AG09319 (cell line): ENCODE measurements around the gene HAUS1.
A peak's percentile ranks its signal among the peaks of the same experiment; 100 is the strongest.

Experiments used
- DNase-seq: peaks from one replicate; pipeline ENCODE4 v3.0.0-alpha.2; 2010; ENCODE audit warnings: low read depth; ENCODE audit errors: extremely low read depth
- TF ChIP-seq, protein P1 (sequence below): IDR thresholded peaks from 2 replicates; pipeline ENCODE4 v1.5.1; 2011; ENCODE audit warnings: low read depth, mild to moderate bottlenecking, inconsistent platforms, low read length, moderate library complexity

HAUS1 gene, protein sequence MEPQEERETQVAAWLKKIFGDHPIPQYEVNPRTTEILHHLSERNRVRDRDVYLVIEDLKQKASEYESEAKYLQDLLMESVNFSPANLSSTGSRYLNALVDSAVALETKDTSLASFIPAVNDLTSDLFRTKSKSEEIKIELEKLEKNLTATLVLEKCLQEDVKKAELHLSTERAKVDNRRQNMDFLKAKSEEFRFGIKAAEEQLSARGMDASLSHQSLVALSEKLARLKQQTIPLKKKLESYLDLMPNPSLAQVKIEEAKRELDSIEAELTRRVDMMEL

DNA sequence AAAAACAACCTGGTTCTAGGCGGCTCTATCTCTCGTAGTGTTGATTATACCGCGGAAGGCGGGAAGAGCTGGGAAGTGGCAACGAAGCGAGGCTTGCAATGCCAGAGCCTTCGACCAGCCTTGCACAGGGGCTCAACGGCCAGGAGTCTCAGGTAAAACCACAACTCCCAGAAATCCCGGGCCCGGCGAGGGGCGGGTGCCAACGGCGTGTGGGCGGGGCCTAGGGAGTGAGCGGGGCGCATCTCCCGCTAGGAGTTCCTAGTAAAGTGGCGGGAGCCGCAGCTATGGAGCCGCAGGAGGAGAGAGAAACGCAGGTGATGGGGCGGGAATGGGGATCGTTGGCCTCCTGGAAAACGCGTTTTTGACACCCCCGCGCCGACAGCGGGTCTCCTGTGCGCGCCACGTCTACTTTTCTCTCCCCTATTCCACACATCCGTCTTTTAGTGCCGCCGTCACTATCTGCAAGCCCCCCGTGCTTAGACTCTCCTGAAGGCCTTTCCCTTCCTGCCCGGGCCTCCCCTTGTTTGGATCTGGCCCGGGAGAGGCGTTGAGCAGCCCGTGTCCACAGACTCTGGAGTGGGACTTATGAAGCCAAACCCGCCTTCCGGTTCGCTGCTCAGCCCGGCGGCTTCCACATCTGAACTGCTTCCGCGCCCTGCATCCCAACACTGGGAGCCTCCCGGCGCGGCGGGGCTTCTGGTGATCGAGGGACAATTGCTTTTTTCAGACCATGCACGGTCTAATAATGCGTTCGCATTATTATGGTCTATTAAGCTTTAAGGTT, at the start of gene HAUS1:
Gene HAUS1 (plus strand): TSS at position 258 of the 784 bp plus-strand sequence. CDS start 27 bp downstream, at position 285.
- TF ChIP-seq, protein P1, sequence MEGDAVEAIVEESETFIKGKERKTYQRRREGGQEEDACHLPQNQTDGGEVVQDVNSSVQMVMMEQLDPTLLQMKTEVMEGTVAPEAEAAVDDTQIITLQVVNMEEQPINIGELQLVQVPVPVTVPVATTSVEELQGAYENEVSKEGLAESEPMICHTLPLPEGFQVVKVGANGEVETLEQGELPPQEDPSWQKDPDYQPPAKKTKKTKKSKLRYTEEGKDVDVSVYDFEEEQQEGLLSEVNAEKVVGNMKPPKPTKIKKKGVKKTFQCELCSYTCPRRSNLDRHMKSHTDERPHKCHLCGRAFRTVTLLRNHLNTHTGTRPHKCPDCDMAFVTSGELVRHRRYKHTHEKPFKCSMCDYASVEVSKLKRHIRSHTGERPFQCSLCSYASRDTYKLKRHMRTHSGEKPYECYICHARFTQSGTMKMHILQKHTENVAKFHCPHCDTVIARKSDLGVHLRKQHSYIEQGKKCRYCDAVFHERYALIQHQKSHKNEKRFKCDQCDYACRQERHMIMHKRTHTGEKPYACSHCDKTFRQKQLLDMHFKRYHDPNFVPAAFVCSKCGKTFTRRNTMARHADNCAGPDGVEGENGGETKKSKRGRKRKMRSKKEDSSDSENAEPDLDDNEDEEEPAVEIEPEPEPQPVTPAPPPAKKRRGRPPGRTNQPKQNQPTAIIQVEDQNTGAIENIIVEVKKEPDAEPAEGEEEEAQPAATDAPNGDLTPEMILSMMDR = no peak

DNA sequence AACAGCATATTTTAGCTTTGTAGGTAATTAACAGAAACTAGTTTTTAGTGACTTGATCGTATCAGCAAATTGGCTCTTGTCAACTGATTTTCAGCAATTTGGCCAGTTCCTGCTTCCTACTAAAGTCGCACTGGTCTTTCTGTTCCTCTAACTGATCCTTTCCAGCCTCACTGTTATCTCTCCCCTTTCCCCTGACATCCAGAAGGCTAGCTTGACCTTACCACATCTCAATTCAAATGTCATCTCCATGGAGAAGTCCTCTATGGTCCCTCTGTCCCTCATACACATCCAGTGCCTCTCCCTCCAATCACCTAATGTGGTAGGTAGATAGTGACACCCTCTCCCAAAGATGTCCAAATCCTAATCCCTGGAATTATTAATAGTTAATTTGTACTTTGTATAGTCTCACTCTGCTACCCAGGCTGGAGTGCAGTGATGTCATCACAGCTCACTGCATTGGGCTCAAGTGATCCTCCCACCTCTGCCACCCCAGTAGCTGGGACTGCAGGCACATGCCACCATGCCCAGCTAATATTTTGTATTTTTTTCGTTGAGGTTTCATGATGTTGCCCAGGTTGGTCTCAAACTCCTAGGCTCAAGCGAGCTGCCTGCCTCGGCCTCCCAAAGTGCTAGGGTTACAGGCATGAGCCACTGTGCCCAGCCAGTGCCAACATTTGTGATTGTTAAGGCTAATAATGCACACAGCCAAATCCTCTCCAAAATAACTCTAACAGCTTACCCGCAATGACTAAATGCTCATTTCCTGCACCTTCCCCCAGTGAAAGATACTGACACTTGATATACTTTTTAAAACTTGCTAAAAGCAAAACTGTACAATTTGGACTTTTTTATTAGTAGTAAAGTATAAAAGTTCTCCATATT, 49.0 kb upstream of the HAUS1 start:
- TF ChIP-seq, protein P1 = no peak
- DNase-seq = no peak

More for the DNA sequence above, at the start of gene HAUS1:
- peak; percentile 20 for DNase-seq

DNA sequence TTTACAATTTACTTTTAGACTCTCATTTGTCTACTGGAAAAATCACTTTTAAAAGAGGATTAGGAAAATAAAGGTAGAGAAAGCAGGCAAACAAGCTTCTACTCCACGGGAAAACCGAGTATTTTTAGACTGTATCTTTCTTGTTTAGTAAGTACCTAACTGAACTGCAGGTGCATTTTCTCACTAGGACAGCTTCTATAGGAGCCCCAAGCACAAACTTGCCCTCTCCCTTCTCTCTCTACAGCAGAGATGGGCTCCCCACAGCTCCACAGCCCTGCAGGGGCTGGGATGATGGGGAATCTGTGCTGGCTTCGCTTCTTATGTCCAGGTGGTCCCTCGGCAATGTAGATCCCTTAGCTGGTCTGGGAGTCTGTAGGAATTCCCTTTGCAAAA, 48.4 kb upstream of the HAUS1 start:
- no peak for DNase-seq

DNA sequence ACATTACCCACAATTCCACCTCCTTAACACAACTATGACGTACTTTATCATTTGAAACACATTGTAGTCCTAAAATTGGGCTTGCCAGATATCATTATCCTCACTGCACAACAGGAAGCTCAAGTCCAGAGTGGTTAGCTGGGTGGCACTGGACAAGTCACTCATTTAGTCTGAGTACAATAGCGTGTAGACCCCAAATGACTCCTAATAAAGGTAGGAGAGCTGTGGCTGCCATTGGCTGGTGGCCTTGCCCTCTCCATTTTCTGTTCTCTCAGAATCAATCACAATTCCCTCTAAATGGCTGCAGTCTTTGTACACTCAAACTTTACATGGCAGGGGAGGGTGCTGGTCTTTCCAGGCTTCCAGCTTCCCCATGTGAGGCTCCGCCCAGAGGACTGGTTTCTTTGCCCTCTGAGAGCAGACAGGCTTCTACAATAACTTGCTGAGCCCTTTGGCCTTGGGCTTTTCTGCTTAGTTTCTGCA, 43.8 kb upstream of the HAUS1 start:
- TF ChIP-seq, protein P1 = no peak
- no peak for DNase-seq

More for the DNA sequence above, 48.4 kb upstream of the HAUS1 start:
- TF ChIP-seq, protein P1 = no peak

DNA sequence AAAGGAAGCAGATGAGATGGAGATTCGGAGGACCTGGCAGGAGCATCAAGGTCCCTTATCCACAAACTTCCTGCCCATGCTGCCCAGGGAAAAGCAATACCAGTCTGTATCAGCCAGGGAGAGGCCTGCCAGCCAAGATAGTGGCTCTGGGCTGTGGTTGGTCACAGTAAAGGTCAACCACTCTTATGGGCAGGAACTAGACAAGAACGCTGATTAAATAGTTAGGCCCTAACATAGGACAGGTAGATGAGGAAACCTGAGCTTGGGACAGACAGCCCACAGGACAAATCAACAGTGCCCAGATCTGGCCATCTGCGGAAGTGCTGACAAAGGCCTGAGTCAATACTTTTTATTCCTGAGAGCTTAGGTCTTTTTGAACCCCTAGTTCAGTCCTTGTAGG, 42.8 kb upstream of the HAUS1 start:
- no peak for DNase-seq
- TF ChIP-seq, protein P1 = no peak

DNA sequence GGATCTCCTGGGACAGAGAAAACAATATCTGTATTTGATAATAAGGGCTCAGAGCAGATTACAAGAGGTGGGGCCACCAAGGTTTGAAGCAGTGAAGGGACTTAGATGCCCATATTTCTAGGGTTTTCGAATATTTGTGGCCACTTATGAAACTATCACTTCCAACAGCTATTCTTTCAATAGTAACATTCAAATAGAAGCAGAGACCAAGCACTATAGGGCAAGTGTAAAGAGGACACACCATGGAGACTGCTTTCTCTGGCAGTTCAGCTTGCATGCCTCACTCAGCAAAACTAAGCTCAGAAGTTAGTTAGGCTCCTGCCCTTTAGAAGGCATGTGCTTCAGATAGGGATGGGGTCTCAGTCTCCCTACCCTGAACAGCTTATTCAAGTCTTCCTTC, 42.4 kb upstream of the HAUS1 start:
- DNase-seq = no peak
- TF ChIP-seq, protein P1 = no peak
